Kasumi-1 (cell line): ENCODE results near the gene CHAF1B.
"Not testable (repeated sequence)": the region's sequence is repeated elsewhere in the genome, so short reads cannot be mapped to it uniquely, and the experiment has no call there.

Source experiments
- DNase-seq, 2 experiments: peaks; one replicate each; lab custom pipeline; 2025; lab: John Stamatoyannopoulos, UW

CHAF1B gene

GRCh38 chr21:36388835-36389234 lies 3.6 kb downstream of the CHAF1B start:
- DNase-seq: no peak

- DNase-seq: not testable (repeated sequence)
Observed at GRCh38 chr21:36391649-36392048, 6.5 kb downstream of the CHAF1B start.

GRCh38 chr21:36395353-36396111 lies 10.3 kb downstream of the CHAF1B start:
- DNase-seq: no peak

DNA sequence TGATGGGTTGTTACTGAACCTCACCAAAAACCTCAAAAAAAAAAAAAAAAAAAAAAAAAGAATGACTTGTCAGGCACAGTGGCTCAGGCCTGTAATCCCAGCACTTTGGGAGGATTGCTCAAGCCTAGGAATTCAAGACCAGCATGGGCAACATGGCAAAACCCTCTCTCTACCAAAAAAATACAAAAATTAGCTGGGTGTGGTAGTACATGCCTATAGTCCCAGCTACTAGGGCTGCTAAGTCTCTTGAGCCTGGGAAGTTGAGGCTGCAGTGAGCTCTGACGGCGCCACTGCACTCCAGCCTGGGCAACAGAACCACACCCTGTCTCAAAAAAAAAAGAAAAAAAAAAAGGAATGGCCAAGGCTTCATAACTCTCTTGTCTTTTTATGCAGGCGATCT lies 11.1 kb downstream of the CHAF1B start:
- no peak for DNase-seq

DNA sequence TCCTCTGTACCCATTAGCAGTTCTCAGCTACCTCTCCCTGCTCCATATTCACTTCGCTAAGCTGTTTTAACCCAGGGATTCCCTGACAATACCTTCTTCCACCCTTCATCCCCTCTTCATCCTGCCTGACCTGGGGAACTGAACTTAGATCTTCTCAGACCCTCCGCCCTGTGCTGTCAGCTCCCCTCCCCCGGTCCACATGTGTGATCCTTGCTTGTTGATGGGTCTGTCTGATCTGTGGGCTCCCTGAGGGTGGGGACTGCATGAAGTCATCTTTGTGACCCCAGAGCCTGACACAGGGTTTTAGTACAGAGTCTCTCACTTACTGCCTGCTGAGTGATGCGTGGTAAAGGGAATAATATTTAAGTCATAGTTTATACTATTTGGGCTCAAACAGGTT lies 11.8 kb downstream of the CHAF1B start:
- no peak for DNase-seq

DNA sequence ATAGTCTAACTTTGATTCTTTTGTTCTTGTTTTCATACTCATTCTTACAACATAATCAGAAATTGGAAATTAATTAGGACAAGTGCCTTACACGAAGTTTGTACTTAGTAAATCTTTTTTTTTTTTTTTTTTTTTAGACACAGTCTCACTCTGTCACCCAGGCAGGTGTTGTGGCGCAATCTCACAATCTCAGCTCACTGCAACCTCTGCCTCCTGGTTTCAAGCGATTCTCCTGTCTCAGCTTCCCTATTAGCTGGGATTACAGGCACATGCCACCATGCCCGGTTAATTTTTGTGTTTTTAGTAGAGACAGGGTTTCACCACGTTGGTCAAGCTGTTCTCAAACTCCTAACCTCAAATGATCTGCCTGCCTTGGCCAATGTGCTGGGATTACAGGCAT lies 12.4 kb downstream of the CHAF1B start:
- no peak for DNase-seq

DNA sequence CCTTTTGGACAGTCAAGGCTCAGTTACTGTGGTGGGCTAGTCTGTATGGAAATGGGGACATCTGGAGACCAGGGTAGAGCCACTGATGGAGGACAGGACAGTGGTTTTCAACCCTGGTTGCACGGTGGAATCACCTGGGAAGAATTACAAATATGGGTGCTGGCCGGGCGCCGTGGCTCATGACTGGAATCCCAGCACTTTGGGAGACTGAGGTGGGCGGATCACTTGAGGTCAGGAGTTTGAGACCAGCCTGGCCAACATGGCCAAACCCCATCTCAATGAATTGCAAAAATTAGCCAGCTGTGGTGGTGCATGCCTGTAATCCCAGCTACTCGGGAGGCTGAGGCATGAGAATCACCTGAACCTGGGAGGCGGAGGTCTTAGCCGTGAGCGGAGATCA lies 14.5 kb downstream of the CHAF1B start:
- DNase-seq: not testable (repeated sequence)

GRCh38 chr21:36400719-36401118 lies 15.5 kb downstream of the CHAF1B start:
- DNase-seq: no peak

- no peak for DNase-seq
Observed at GRCh38 chr21:36402339-36402738, 17.1 kb downstream of the CHAF1B start.

GRCh38 chr21:36403713-36404112 lies 18.5 kb downstream of the CHAF1B start:
- DNase-seq: no peak

- no peak for DNase-seq
Observed at GRCh38 chr21:36408568-36408967, 23.4 kb downstream of the CHAF1B start.

DNA sequence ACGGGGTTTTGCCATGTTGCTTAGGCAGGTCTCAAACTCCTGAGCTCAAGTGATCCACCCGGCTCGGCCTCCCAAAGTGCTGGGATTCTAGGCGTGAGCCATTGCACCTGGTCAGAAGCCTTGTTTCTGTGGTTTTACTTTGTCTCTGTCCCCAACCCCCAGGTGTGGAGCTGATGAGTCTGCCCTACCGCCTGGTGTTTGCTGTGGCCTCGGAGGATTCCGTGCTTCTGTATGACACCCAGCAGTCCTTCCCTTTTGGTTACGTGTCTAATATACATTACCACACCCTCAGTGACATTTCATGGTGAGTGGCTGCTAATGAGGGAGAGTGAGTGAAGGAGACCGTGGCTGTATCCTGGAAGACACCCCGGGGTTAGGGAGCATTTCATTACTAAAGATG lies 26.1 kb downstream of the CHAF1B start:
- no peak for DNase-seq

DNA sequence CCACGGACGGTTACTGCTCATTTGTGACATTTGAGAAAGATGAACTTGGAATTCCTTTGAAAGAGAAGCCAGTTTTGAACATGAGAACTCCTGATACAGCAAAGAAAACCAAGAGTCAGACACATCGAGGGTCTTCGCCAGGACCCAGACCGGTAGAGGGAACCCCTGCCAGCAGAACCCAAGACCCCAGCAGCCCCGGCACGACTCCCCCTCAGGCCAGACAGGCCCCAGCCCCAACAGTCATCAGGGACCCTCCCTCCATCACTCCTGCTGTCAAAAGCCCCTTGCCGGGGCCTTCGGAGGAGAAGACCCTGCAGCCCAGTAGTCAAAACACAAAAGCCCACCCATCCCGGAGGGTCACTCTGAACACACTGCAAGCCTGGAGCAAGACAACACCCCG lies 27.7 kb downstream of the CHAF1B start:
- no peak for DNase-seq

- DNase-seq: no peak
Observed at GRCh38 chr21:36415375-36415774, 30.2 kb downstream of the CHAF1B start.

- DNase-seq: no peak
Observed at GRCh38 chr21:36419241-36419640, 34.0 kb downstream of the CHAF1B start.

GRCh38 chr21:36419996-36420395 lies 34.8 kb downstream of the CHAF1B start:
- peak; percentile 80 to 86 for DNase-seq

- no peak for DNase-seq
Observed at GRCh38 chr21:36420571-36421339, 35.6 kb downstream of the CHAF1B start.

DNA sequence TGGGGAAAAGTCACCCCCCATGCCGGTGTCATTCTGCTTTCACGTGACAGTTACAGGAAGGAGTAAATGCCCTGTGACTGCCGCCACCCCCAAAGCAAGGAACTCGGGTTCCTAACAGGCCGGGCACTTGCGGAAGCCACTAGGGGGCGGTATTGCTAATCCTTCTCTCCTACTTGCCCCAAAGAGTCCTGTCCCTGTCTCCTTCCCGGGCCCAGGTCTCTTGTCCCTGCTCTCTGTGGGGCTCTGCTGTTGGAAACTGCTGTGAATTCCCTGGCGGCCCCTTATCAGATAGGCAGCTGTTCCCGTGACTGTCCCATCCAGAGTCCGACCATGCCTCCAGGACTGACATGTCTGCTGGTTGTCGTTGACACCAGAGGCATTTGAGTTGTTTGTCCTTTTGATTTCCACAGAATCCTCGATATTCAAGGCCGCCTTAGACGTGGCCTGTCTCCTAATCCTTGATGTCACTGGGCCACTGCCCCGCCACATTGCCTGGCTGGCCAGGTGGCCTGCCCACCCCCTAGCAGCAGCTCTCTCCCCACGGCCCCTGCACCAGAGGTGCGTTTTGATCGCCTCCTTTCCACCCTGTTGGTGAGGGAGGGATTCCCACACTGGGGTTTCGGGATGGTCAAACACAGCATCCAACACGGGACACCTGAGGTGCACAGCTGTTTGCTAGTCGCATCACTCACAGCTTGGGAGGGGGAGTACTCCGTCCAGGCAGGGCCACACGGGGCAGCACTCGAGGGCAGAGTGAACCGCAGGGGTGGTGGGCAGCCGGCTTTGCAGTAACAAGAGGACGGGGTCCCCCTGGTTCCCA lies 37.3 kb downstream of the CHAF1B start:
- peak; percentile 68 to 79 for DNase-seq

DNA sequence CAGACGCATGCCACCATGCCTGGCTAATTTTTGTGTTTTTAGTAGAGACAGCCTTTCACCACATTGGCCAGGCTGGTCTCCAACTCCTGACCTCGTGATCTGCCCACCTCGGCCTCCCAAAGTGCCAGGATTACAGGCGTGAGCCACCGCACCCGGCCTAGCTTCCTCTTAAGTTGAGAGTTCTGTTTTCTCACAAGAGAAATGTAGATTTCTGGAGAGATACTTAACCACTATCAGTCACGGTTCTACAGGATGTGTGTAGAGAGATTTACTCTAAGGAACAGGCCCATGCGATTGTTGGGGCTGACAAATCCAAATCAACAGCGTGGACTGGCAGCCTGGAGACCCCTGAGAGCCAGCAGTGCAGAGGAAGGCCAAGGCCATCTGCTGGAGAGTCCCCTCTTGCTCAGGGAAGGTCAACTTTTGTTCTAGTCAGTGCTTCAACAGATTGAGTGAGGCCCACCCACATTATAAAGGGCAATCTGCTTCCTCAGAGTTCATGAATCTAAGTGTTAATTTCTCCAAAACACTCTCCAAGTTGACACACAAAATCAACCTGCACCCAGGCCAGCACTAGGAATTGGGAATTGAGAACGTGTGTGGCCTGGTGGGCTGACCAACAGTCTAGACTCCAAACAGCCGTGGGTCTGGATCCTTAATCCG lies 38.7 kb downstream of the CHAF1B start:
- no peak for DNase-seq

DNA sequence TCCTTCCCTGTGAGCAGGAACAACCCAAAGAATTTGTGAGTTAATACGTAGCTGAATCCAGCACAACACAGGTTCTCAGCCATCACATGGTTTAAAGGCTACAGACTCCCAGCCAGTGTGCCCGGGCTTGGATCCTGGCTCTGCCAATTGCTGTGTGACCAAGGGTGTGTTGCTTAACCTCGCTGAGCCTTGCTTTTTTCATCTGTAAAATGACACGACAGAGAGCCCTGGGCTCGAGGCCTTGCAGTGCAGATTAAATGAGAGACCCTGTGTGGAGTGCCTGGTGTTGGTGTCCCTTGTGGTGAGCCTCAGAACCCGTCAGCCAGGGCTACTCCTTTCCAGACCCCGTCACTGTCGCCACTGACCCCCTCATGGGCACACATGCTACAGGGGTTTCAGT lies 39.4 kb downstream of the CHAF1B start:
- DNase-seq: no peak

GRCh38 chr21:36425286-36425685 lies 40.1 kb downstream of the CHAF1B start:
- DNase-seq: no peak

DNA sequence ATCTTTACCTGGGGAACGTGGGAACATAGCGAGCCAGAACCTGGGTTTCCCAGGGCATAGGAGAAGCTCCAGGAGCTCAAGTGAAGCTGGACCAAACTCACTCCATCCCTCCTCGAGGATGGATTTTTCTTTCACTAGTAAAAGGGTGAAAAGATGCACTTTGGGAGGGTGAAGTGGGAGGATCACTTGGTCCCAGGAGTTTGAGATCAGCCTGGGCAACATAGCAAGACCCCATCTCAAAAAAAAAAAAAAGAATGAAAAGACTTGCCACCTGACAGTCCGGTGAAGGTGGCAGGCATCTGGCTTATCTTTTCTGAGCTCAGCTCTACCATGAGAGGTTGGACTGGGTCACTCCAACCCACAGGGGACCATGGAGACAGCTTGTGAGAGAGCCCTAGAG lies 42.3 kb downstream of the CHAF1B start:
- DNase-seq: no peak
